Keratinocyte (primary cell): ENCODE data around the gene SMYD3. TPM values are rescaled to one million over a fixed set of nuclear protein-coding genes. Genes with fewer than 3 reads are reported as not detected.

ENCODE experiments used
- DNase-seq: peaks from one replicate; pipeline ENCODE4 v3.0.0-alpha.2; 2011; ENCODE audit warnings: low read depth, missing footprints, low spot score
- FAIRE-seq: peaks from 2 replicates; lab custom pipeline; 2011; peaks lifted over from hg19 to GRCh38; lab: Jason Lieb, UNC
- H2AFZ ChIP-seq: 2 replicates; pipeline ENCODE4 v1.6.0; 2012; ENCODE audit warnings: low read length, control low read depth, inconsistent platforms; ENCODE audit not compliant: control insufficient read depth
- H3K27ac ChIP-seq: 2 replicates; pipeline ENCODE4 v1.5.1; 2011; ENCODE audit warnings: low read length; ENCODE audit not compliant: control insufficient read depth, insufficient read depth
- H3K27me3 ChIP-seq: 3 replicates; pipeline ENCODE4 v1.6.0; 2011; ENCODE audit warnings: low read length; ENCODE audit not compliant: control insufficient read depth, insufficient read depth; ENCODE audit errors: extremely low read depth
- H3K36me3 ChIP-seq, 2 experiments: 2 replicates in 1 of 2; 3 replicates in 1 of 2; pipeline ENCODE4 v1.5.1; 2011; ENCODE audit warnings: low read length in 2 of 2, mild to moderate bottlenecking in 1 of 2; ENCODE audit not compliant: control insufficient read depth in 2 of 2, insufficient read depth in 2 of 2; ENCODE audit errors: extremely low read depth in 1 of 2
- H3K4me1 ChIP-seq: 3 replicates; pipeline ENCODE4 v1.5.1; 2011; ENCODE audit warnings: low read length; ENCODE audit not compliant: control insufficient read depth, insufficient read depth; ENCODE audit errors: extremely low read depth
- H3K4me2 ChIP-seq: 3 replicates; pipeline ENCODE4 v1.6.0; 2011; ENCODE audit warnings: low read depth, low read length; ENCODE audit not compliant: control insufficient read depth, insufficient read depth; ENCODE audit errors: extremely low read depth
- H3K4me3 ChIP-seq, 3 experiments: fragments of 200-600 bp in 1 of 3; sonication (generic) in 1 of 3; 2 replicates in 2 of 3; 3 replicates in 1 of 3; pipeline ENCODE4 v1.5.1; 2011 to 2016; ENCODE audit warnings: low read length in 3 of 3, mild to moderate bottlenecking in 3 of 3, control low read depth in 2 of 3, inconsistent platforms in 1 of 3, low read depth in 1 of 3, mixed read lengths in 1 of 3, mixed run types in 1 of 3, moderate library complexity in 1 of 3; ENCODE audit not compliant: control insufficient read depth in 2 of 3, insufficient read depth in 2 of 3; ENCODE audit errors: extremely low read depth in 1 of 3
- H3K79me2 ChIP-seq: 2 replicates; pipeline ENCODE4 v1.6.0; 2012; ENCODE audit warnings: low read length; ENCODE audit not compliant: control insufficient read depth, insufficient read depth
- H3K9ac ChIP-seq: 3 replicates; pipeline ENCODE4 v1.6.0; 2011; ENCODE audit warnings: low read length; ENCODE audit not compliant: control insufficient read depth, insufficient read depth; ENCODE audit errors: extremely low read depth
- H3K9me1 ChIP-seq: 3 replicates; pipeline ENCODE4 v1.6.0; 2011; ENCODE audit warnings: low read length; ENCODE audit not compliant: control insufficient read depth, insufficient read depth; ENCODE audit errors: extremely low read depth
- H3K9me3 ChIP-seq: 2 replicates; pipeline ENCODE4 v1.5.1; 2012; ENCODE audit warnings: low read depth, low read length; ENCODE audit not compliant: control insufficient read depth
- H4K20me1 ChIP-seq: 3 replicates; pipeline ENCODE4 v1.6.0; 2011; ENCODE audit warnings: low read length; ENCODE audit not compliant: control insufficient read depth, insufficient read depth; ENCODE audit errors: extremely low read depth
- CTCF ChIP-seq, 3 experiments: IDR thresholded peaks in 1 of 3; conservative IDR thresholded peaks in 1 of 3; optimal IDR thresholded peaks in 1 of 3; 2 replicates in 2 of 3; 3 replicates in 1 of 3; pipeline versions ENCODE3 to v1.5.1; 2011; ENCODE audit warnings: low read length in 3 of 3, mild to moderate bottlenecking in 3 of 3, moderate library complexity in 2 of 3, control low read depth in 1 of 3, inconsistent platforms in 1 of 3; ENCODE audit not compliant: insufficient read depth in 2 of 3; ENCODE audit errors: extremely low read depth in 1 of 3
- EZH2 ChIP-seq: IDR thresholded peaks from one replicate; pipeline ENCODE4 v1.6.1; 2012; ENCODE audit warnings: inconsistent platforms, mild to moderate bottlenecking, low read length, moderate library complexity
- dilution Hi-C: fragments of 300-500 bp; cut with MboI; formaldehyde crosslinking; loops from one replicate; pipeline ENCODE4 v1.7.0; 2020; ENCODE audit warnings: low sequenced_read_pairs; ENCODE audit not compliant: extremely low pct_ligation_motif_present
- polyA plus RNA-seq, 5 experiments: library from polyadenylated mRNA; depleted of rRNA in 3 of 5; stranded (reverse) in 3 of 5; stranded (forward) in 1 of 5; unstranded in 1 of 5; fragments of >200 nt; gene quantifications; 1 replicate in 1 of 5; 2 replicates in 3 of 5; 3 replicates in 1 of 5; pipeline versions ENCODE4 v1.2.1 to v1.2.3, GENCODE V29; 2011 to 2012; ENCODE audit warnings: missing spikeins in 2 of 5, low read depth in 1 of 5, low replicate concordance in 1 of 5

Gene SMYD3
- polyA plus RNA-seq, 1 donor (not counting 4 experiments of a cell fraction or from before 2014, with no cell fraction given) = 31.0 TPM

- Histone ChIP-seq H3K4me2 (no peak overlapping the region), H3K9me1 (no peaks in the 10 kb centered on the region), H3K4me1 (no peaks in the 10 kb centered on the region), H3K9me3 (no peaks in the 10 kb centered on the region), H3K4me3 (no peak overlapping the region), H3K27me3 (no peaks in the 10 kb centered on the region), H3K36me3 (no peaks in the 10 kb centered on the region), H2AFZ (no peak overlapping the region), H4K20me1 (no peaks in the 10 kb centered on the region), H3K9ac (no peak overlapping the region), H3K79me2 (no peaks in the 10 kb centered on the region), H3K27ac (no peak overlapping the region)
- no peak for FAIRE-seq
- no peak for DNase-seq
- dilution Hi-C loops = no loop called here
- TF ChIP-seq EZH2 = no peak
- TF ChIP-seq CTCF (optimal IDR thresholded peaks at IDR 0.05 in 1 of 3, IDR thresholded peaks at IDR 0.05 in 1 of 3, conservative IDR thresholded peaks at IDR 0.05 in 1 of 3; ENCODE audit: extremely low read depth in 1 of 3, insufficient read depth in 2 of 3, low read length in 3 of 3) = no peak
Observed at GRCh38 chr1:245933431-245934045, 573.5 kb downstream of the SMYD3 start.

- H3K4me2 ChIP-seq = no peak overlapping the region
- dilution Hi-C loops = no loop called here
- H3K36me3 ChIP-seq = no peaks in the 10 kb centered on the region
- H3K27ac ChIP-seq = no peak overlapping the region
- H4K20me1 ChIP-seq = no peaks in the 10 kb centered on the region
- DNase-seq (no peak), FAIRE-seq (no peak)
- H3K4me3 ChIP-seq = no peak overlapping the region
- no peak overlapping the region for H2AFZ ChIP-seq
- H3K9me3 ChIP-seq = no peaks in the 10 kb centered on the region
- H3K9ac ChIP-seq = no peak overlapping the region
- TF ChIP-seq EZH2 = no peak
- TF ChIP-seq CTCF (optimal IDR thresholded peaks at IDR 0.05 in 1 of 3, IDR thresholded peaks at IDR 0.05 in 1 of 3, conservative IDR thresholded peaks at IDR 0.05 in 1 of 3; ENCODE audit: extremely low read depth in 1 of 3, insufficient read depth in 2 of 3, low read length in 3 of 3) = no peak
- H3K9me1 ChIP-seq = no peaks in the 10 kb centered on the region
- no peaks in the 10 kb centered on the region for H3K4me1 ChIP-seq
- no peaks in the 10 kb centered on the region for H3K79me2 ChIP-seq
- no peaks in the 10 kb centered on the region for H3K27me3 ChIP-seq
Observed at GRCh38 chr1:245932302-245932972, 574.6 kb downstream of the SMYD3 start.
